PC-9 (cell line): ENCODE results near the gene BCL2L1. TPM values are rescaled to one million over a fixed set of nuclear protein-coding genes. Genes with fewer than 3 reads are reported as not detected.

Source experiments
- BruUV-seq: library from RNA; stranded (reverse); fragments of 400-500 nt; replicated peaks from 2 replicates; lab custom pipeline; 2021; lab: Mats Ljungman, UMichigan
- CTCF ChIA-PET: fragments of 300-600 bp; sonication (Branson Sonifier 250); formaldehyde crosslinking; loops from one replicate; lab custom pipeline; 2022; ENCODE audit warnings: antibody characterized with exemption; lab: Charles Lee
- POLR2A ChIA-PET: fragments of 300-600 bp; sonication (Branson Sonifier 250); formaldehyde crosslinking; loops from one replicate; lab custom pipeline; 2022; ENCODE audit warnings: antibody characterized with exemption; ENCODE audit not compliant: unreplicated experiment; lab: Charles Lee
- DNase-seq, 2 experiments: peaks; one replicate each; pipeline versions ENCODE4 v3.0.0 to v3.0.0-alpha.2; 2015 to 2022; ENCODE audit warnings: mixed read lengths in 1 of 2
- H2AFZ ChIP-seq: fragments of 200-600 bp; sonication (generic); 2 replicates; pipeline ENCODE4 v1.8.1; 2017; ENCODE audit warnings: antibody characterized with exemption
- H3F3A ChIP-seq: fragments of 200-600 bp; sonication (generic); 2 replicates; pipeline ENCODE4 v1.8.1; 2017; ENCODE audit warnings: antibody characterized with exemption, mild to moderate bottlenecking, low read depth; ENCODE audit not compliant: insufficient read depth
- H3K27ac ChIP-seq: fragments of 200-600 bp; sonication (generic); 2 replicates; pipeline ENCODE4 v1.6.1; 2016; ENCODE audit warnings: mixed run types
- H3K27me3 ChIP-seq: fragments of 200-600 bp; sonication (generic); 2 replicates; pipeline ENCODE4 v1.6.1; 2016; ENCODE audit warnings: low read depth, mixed run types; ENCODE audit not compliant: insufficient read depth
- H3K36me3 ChIP-seq: fragments of 200-600 bp; sonication (generic); 2 replicates; pipeline ENCODE4 v1.6.1; 2016; ENCODE audit warnings: low read depth, mixed run types
- H3K4me1 ChIP-seq: fragments of 200-600 bp; sonication (generic); replicated peaks from 2 replicates; pipeline ENCODE4 v1.6.1; 2016; ENCODE audit warnings: mixed run types; ENCODE audit not compliant: insufficient read depth
- H3K4me2 ChIP-seq: fragments of 200-600 bp; sonication (generic); 2 replicates; pipeline ENCODE4 v1.6.1; 2017; ENCODE audit warnings: mixed run types
- H3K4me3 ChIP-seq: fragments of 200-600 bp; sonication (generic); 2 replicates; pipeline ENCODE4 v1.6.1; 2016; ENCODE audit warnings: mixed run types
- H3K79me2 ChIP-seq: fragments of 200-600 bp; sonication (generic); 2 replicates; pipeline ENCODE4 v1.6.1; 2017; ENCODE audit warnings: low read depth, mixed run types
- H3K9me2 ChIP-seq: fragments of 200-600 bp; sonication (generic); 2 replicates; pipeline ENCODE4 v1.8.1; 2017; ENCODE audit warnings: mild to moderate bottlenecking; ENCODE audit not compliant: insufficient read depth
- H3K9me3 ChIP-seq: fragments of 200-600 bp; sonication (generic); 2 replicates; pipeline ENCODE4 v1.8.1; 2016; ENCODE audit warnings: low read depth; ENCODE audit not compliant: insufficient read depth
- H4K20me1 ChIP-seq: fragments of 200-600 bp; sonication (generic); 2 replicates; pipeline ENCODE4 v1.8.1; 2017; ENCODE audit not compliant: insufficient read depth
- EZH2 ChIP-seq: fragments of 200-600 bp; sonication (generic); IDR thresholded peaks from 2 replicates; pipeline ENCODE4 v1.8.0; 2017; ENCODE audit warnings: antibody characterized with exemption, low read depth
- intact Hi-C: fragments of 100-400 bp; cut with micrococcal nuclease; formaldehyde crosslinking; loops from one replicate; pipeline ENCODE4 v1.10.0; 2022; ENCODE audit not compliant: unreplicated experiment
- total RNA-seq: library from RNA; stranded (reverse); gene quantifications from 2 replicates; pipeline ENCODE4 v1.2.3, GENCODE V29; 2021
- TF ChIP-seq, protein P1 (sequence below): fragments of 200-600 bp; sonication (generic); conservative IDR thresholded peaks from 2 replicates; pipeline ENCODE4 v1.6.1; 2017; ENCODE audit warnings: mixed run types, antibody characterized with exemption, mild to moderate bottlenecking, moderate library complexity

Gene BCL2L1
- total RNA-seq, 1 experiment from 2014 or later = 125 TPM

- Histone ChIP-seq H3K4me1 (peaks cover 37% of the 10 kb centered on the region), H3K4me2 (peak overlapping the region; percentile 15; the same call in 1 of the 2 replicates), H3F3A (peaks cover 57% of the 10 kb centered on the region), H3K9me2 (no peaks in the 10 kb centered on the region), H2AFZ (no peak overlapping the region), H3K9me3 (no peaks in the 10 kb centered on the region), H3K27me3 (no peaks in the 10 kb centered on the region), H3K36me3 (peaks cover 72% of the 10 kb centered on the region), H3K79me2 (peaks cover 99% of the 10 kb centered on the region), H3K27ac (peak overlapping the region; percentile 40; the same call in 1 of the 2 replicates), H4K20me1 (peaks cover 52% of the 10 kb centered on the region), H3K4me3 (no peak overlapping the region)
- intact Hi-C loops = loop anchor here (2.0 kb wide), 2 partner anchors 25 to 33 kb away; no protein-coding TSS in a partner anchor
- BruUV-seq = no TSS peak
- no peak for DNase-seq
- TF ChIP-seq, protein P1, sequence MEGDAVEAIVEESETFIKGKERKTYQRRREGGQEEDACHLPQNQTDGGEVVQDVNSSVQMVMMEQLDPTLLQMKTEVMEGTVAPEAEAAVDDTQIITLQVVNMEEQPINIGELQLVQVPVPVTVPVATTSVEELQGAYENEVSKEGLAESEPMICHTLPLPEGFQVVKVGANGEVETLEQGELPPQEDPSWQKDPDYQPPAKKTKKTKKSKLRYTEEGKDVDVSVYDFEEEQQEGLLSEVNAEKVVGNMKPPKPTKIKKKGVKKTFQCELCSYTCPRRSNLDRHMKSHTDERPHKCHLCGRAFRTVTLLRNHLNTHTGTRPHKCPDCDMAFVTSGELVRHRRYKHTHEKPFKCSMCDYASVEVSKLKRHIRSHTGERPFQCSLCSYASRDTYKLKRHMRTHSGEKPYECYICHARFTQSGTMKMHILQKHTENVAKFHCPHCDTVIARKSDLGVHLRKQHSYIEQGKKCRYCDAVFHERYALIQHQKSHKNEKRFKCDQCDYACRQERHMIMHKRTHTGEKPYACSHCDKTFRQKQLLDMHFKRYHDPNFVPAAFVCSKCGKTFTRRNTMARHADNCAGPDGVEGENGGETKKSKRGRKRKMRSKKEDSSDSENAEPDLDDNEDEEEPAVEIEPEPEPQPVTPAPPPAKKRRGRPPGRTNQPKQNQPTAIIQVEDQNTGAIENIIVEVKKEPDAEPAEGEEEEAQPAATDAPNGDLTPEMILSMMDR = no peak
- no peak for TF ChIP-seq EZH2
- ChIA-PET CTCF (interaction anchor here (0.6 kb wide), 1 partner anchor 18 kb away, joined by 5 read pairs; no protein-coding TSS in a partner anchor), POLR2A (interaction anchor here (0.5 to 0.9 kb wide), 4 partner anchors 34 to 428 kb away, joined by 3 to 7 read pairs (median 6); no protein-coding TSS in a partner anchor)
Observed at GRCh38 chr20:31679357-31680285, 43.0 kb downstream of the BCL2L1 start.

DNA sequence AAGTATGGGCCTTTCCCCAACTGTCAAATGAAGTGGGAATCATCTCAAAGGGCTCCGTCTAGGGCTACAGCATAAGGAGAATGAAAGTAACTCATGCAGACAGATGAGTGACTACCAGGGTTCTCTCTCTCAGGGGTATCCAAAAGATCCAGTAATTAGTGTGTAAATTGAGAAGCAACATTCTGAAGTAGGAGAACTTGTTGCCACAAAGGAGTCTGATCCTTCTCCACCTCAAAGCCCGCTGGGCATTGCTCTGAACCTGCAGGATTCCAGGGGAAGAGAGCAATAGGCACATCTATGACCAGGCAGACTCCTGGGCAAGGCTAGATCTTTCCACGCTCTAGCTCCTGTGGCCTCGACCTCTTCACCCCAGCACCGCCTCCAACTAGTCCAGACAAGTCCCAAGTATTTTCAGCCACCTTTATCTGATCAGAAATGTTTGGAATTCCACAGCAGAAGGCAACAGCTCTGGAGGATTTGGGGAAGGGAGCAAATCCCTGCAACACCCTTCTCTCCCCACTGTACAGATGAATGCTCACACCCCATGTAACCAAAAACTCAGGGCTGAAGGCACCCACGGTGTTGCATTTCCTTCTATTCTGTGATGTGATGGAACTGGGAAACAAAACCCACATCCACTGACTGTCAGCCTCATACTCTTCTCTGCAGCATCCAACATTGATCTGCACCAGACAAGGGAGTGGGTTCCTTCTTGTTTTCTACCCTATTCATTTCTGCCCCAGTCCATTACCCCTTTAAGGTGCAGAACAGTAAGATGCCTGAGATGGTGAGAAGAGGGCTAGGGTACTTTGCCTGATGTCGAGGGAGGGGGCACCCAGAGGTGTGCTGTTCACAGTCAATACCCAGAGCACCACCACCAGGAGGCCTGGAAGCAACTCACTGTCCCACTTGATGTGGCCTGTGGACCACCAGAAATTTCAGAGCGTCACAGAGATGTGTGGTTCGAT, 44.0 kb downstream of the BCL2L1 start:
- ChIA-PET CTCF (interaction anchor here (0.5 to 2.6 kb wide), 3 partner anchors 44 to 218 kb away, joined by 3 to 10 read pairs (median 6); partner anchors contain the start of gene BCL2L1), POLR2A (interaction anchor here (0.5 to 1.1 kb wide), 6 partner anchors 18 to 64 kb away, joined by 3 to 11 read pairs (median 4); no protein-coding TSS in a partner anchor)
- Histone ChIP-seq H3K36me3 (peaks cover 63% of the 10 kb centered on the region), H3K9me2 (no peaks in the 10 kb centered on the region), H3K79me2 (peaks cover 99% of the 10 kb centered on the region), H3K4me2 (peak overlapping the region; percentile 37; the same call in 1 of the 2 replicates), H2AFZ (no peak overlapping the region), H3K27me3 (no peaks in the 10 kb centered on the region), H3K27ac (peak overlapping the region; percentile 35), H3F3A (peaks cover 57% of the 10 kb centered on the region), H3K9me3 (no peaks in the 10 kb centered on the region), H3K4me1 (peaks cover 37% of the 10 kb centered on the region), H4K20me1 (peaks cover 61% of the 10 kb centered on the region), H3K4me3 (no peak overlapping the region)
- intact Hi-C loops = loop anchor here (1.0 to 2.0 kb wide), 5 partner anchors 26 to 45 kb away; no protein-coding TSS in a partner anchor
- peak; percentile 61 to 90 for DNase-seq
- no TSS peak for BruUV-seq
- TF ChIP-seq, protein P1 = no peak
- TF ChIP-seq EZH2 = no peak
